Heart right ventricle (tissue), 16 donors: ENCODE measurements around the gene PLPPR1. TPM values are rescaled to one million over a fixed set of nuclear protein-coding genes. Genes with fewer than 3 reads are reported as not detected.

Experiments used
- ATAC-seq, 8 donors: fragments of 200-7000 bp; cut with Tn5 transposase; one replicate each; pipeline ENCODE4 v1.9.1; 2020; ENCODE audit warnings: mild to moderate bottlenecking in 8 of 8, moderate library complexity in 8 of 8, moderate number of reproducible peaks in 1 of 8
- DNase-seq, 2 donors: peaks; one replicate each; pipeline ENCODE4 v3.0.0-alpha.2; 2020
- H3K27ac ChIP-seq, 10 donors: fragments of 200-600 bp; sonication (generic) in 2 of 10; one replicate each; pipeline versions ENCODE4 v1.5.0 to v1.8.0; 2020 to 2022; ENCODE audit warnings: mild to moderate bottlenecking in 3 of 10
- H3K27me3 ChIP-seq, 7 donors: fragments of 200-600 bp; one replicate each; pipeline ENCODE4 v1.8.0; 2021 to 2022; ENCODE audit warnings: mild to moderate bottlenecking in 2 of 7
- H3K36me3 ChIP-seq, 9 donors: fragments of 200-600 bp; sonication (generic) in 1 of 9; one replicate each; pipeline versions ENCODE4 v1.5.0 to v1.8.0; 2020 to 2022; ENCODE audit warnings: mild to moderate bottlenecking in 2 of 9
- H3K4me1 ChIP-seq, 9 donors: fragments of 200-600 bp; sonication (generic) in 1 of 9; one replicate each; pipeline versions ENCODE4 v1.5.0 to v1.8.0; 2020 to 2022; ENCODE audit warnings: mild to moderate bottlenecking in 4 of 9
- H3K4me3 ChIP-seq, 10 donors: fragments of 200-600 bp; sonication (generic) in 2 of 10; one replicate each; pipeline versions ENCODE4 v1.5.0 to v1.8.0; 2020 to 2022; ENCODE audit warnings: mild to moderate bottlenecking in 7 of 10, moderate library complexity in 2 of 10
- H3K9me3 ChIP-seq, 11 donors: fragments of 200-600 bp in 10 of 11; sonication (generic) in 2 of 11; one replicate each; pipeline versions ENCODE4 v1.5.0 to v1.8.0; 2013 to 2022; ENCODE audit warnings: mild to moderate bottlenecking in 2 of 11, control low read depth in 1 of 11, moderate library complexity in 1 of 11
- WGBS, 2 donors: extraction: QIAGEN DNeasy Blood & Tissue Kit; methylation state at CpG; one replicate each; pipeline ENCODE4 v1.1.7; 2013; ENCODE audit warnings: inconsistent platforms in 1 of 2; 5-methylcytosine and 5-hydroxymethylcytosine counted together
- intact Hi-C, 10 donors: fragments of 100-400 bp; cut with DNase I; formaldehyde crosslinking; loops; one replicate each; pipeline versions ENCODE4 v1.11.1 to v1.14.2; 2022
- polyA plus RNA-seq, 2 donors: library from polyadenylated mRNA; stranded (reverse); fragments of 200-250 nt; gene quantifications; one replicate each; pipeline ENCODE4 v1.2.3, GENCODE V29; 2013
- total RNA-seq, 10 donors: library from RNA; stranded (reverse); fragmentation: NEBNext Ultra II Directional in 3 of 10; extraction: Animal tissue kit (Norgen Biotek cat#: 25700) in 3 of 10; gene quantifications; one replicate each; pipeline versions ENCODE4 v1.2.1 to v1.2.4, GENCODE V29; 2021 to 2023
- TF ChIP-seq, protein P1 (sequence below), 9 donors: fragments of 200-600 bp; sonication (generic) in 2 of 9; IDR thresholded peaks; one replicate each; pipeline versions ENCODE4 v1.5.0 to v1.8.0; 2021 to 2022; ENCODE audit warnings: antibody characterized with exemption in 9 of 9, mild to moderate bottlenecking in 5 of 9, moderate library complexity in 1 of 9
- donor health status: Arrhythmogenic right ventricular cardiomyopathy.
- donor health status: ischemic (EF 13 %, LVEDD 7.1; RV severe dilation, severe dysfunction).
- donor health status: healthy with polysubstance abuse.
- donor health status: DM: no; HTN: yes; CAD: no.
- donor health status: DM: no; HTN: no; CAD: no.
- donor health status: ischemic (EF 25% LVEDD 6.9; RV normal size, moderate dysfunction).
- donor health status: ischemic (EF 25% LVEDD 5.7; RV mildly dilated, moderate dysfunction).
- donor health status: healthy.
- donor health status: DM: yes; HTN: yes; CAD: no.
- donor health status: Ischemic cardiomyopathy.
- donor health status: ischemic (EF 35%, LVEDD 5.7; RV mildly dilated, moderate dysfunction).
- donor health status: nonischemic (EF 11% LVEDD 7.7; RV severe dilation, severe dysfunction).
- donor health status: DM: yes; HTN: yes; CAD: no.
- donor health status: PGD.
- donor health status: ischemic (EF 29% LVEDD 5.4; RV normal size, mild dysfunction).
- donor health status: nonischemic (EF 23%, LVEDD 6.1; RV moderate dilation, normal function).

PLPPR1 gene
- total and polyA plus RNA-seq, 12 donors = not detected

DNA sequence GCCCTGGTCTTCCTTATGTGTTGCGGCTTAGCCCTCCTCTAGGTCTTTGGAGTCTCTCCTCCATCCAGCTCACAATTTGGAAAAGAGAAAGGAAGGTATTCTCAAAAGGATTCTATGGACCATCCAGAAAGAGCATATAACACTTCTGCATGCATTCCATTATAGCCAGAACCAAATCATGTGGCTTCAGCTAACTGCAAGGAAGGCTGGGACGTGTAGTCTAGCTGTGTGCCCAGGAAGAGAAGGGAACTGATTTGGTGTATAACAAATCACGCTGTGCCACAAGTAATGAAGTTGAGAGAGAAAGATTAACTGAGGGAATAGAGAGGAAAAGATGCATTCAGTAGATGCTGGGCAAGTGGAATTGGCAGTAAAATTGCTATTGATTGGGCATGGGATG is 43.7 kb downstream of the PLPPR1 start:
- Histone ChIP-seq H3K27ac (no peak overlapping the region), H3K4me1 (no peaks in the 10 kb centered on the region), H3K4me3 (no peak overlapping the region), H3K27me3 (peaks cover 0 to 5% (median 0%) of the 10 kb centered on the region in 7 donors), H3K9me3 (no peaks in the 10 kb centered on the region), H3K36me3 (no peaks in the 10 kb centered on the region)
- DNase-seq = no peak
- TF ChIP-seq, protein P1, sequence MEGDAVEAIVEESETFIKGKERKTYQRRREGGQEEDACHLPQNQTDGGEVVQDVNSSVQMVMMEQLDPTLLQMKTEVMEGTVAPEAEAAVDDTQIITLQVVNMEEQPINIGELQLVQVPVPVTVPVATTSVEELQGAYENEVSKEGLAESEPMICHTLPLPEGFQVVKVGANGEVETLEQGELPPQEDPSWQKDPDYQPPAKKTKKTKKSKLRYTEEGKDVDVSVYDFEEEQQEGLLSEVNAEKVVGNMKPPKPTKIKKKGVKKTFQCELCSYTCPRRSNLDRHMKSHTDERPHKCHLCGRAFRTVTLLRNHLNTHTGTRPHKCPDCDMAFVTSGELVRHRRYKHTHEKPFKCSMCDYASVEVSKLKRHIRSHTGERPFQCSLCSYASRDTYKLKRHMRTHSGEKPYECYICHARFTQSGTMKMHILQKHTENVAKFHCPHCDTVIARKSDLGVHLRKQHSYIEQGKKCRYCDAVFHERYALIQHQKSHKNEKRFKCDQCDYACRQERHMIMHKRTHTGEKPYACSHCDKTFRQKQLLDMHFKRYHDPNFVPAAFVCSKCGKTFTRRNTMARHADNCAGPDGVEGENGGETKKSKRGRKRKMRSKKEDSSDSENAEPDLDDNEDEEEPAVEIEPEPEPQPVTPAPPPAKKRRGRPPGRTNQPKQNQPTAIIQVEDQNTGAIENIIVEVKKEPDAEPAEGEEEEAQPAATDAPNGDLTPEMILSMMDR (IDR thresholded peaks at IDR 0.05) = no peak
- intact Hi-C loops = no loop called here
- no peak for ATAC-seq
- WGBS, 2 donors = 80 to 89% methylated on average over 3 of the region's 3 CpGs

DNA sequence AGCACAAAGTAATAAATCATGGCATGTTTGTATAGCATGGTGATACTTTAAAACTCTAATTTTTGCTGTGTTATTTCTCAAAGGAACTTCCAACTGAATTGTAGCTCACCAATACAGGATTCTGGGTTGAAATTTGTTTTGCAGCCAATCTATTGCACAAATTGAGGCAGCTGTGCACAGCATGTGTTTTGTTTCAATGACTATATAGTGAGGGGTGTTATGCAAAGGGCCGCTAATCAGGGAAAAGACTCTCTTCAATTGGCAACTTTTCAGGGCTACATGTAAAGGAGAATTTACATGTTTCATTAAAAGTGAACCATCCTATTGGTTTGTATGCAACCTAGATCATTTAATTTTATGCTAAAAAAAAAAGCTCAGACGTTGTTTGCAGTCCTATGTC is 44.6 kb downstream of the PLPPR1 start:
- no peaks in the 10 kb centered on the region for H3K36me3 ChIP-seq
- H3K4me1 ChIP-seq = no peaks in the 10 kb centered on the region
- no peak overlapping the region for H3K27ac ChIP-seq
- no peak overlapping the region for H3K4me3 ChIP-seq
- H3K27me3 ChIP-seq = peaks cover 0 to 5% (median 0%) of the 10 kb centered on the region in 7 donors
- TF ChIP-seq, protein P1 (IDR thresholded peaks at IDR 0.05) = no peak
- no peak for ATAC-seq
- intact Hi-C loops = no loop called here
- 32 to 38% methylated on average over 2 of the region's 2 CpGs for WGBS, 2 donors
- DNase-seq = no peak
- no peaks in the 10 kb centered on the region for H3K9me3 ChIP-seq

DNA sequence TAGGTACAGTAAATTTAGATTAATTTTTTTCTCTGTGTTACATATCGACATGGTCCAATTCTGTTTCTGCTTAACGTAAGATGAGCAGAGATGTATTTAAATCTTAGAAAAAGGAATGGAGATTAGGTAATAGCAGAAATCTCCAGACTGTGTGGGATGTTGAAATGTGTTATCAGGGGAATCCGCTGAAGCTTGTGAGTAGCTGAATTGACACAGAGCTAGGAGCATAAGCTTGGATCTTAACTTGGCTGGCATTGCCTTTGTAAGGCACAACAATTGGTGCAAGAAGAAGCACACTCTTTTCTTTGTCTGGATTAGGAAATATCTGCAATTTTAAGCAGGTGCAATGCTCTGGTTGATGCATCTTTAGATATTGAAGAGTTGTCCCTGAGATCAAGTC is 53.1 kb downstream of the PLPPR1 start:
- WGBS, 2 donors = 48% methylated on average over 3 of the region's 3 CpGs
- no peak for DNase-seq
- Histone ChIP-seq H3K27ac (no peak overlapping the region), H3K4me3 (no peak overlapping the region), H3K27me3 (peaks cover 0 to 5% (median 0%) of the 10 kb centered on the region in 7 donors), H3K9me3 (peaks cover 0 to 11% (median 0%) of the 10 kb centered on the region in 11 donors), H3K4me1 (no peaks in the 10 kb centered on the region), H3K36me3 (no peaks in the 10 kb centered on the region)
- TF ChIP-seq, protein P1 (IDR thresholded peaks at IDR 0.05) = no peak
- intact Hi-C loops = no loop called here
- ATAC-seq = no peak

DNA sequence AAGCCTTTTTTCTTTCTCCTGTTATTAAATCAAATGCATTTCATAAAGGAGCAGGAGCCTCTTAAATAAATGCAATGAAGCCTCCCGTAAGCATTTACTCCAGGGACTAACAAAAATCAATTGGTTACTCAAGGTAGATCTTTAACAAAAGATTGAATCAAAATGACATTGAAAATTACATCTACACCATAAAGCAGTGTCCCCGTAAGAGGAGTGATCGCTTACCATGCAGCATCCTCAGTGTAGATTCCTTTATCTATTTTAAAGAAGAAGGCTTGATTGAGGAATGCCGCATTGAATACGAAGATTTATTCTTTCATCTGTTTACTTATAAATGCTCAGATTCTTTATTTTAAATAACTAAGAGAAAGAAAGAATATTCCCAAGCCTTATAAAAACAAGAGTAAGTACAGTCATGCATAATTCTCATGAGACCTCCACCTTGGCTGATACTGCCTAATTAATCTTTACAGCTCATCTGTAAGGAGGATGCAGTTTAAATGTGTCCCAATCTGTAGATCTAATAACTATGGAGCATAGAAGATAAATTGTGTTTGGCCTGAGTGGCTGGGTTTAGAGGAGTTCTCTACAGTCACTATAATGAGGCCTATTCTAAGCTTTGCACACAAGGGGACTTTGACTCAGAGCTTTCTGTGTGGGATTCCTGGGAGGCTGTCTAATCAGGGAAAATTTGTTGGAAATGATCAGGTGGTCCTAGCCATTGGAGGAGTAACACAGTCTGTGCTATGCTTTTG is 55.1 kb downstream of the PLPPR1 start:
- WGBS, 2 donors = 91 to 94% methylated on average over 5 of the region's 5 CpGs
- H3K27ac ChIP-seq = no peak overlapping the region
- intact Hi-C loops = no loop called here
- DNase-seq (no peak), ATAC-seq (no peak)
- peaks cover 0 to 8% (median 0%) of the 10 kb centered on the region in 11 donors for H3K9me3 ChIP-seq
- H3K36me3 ChIP-seq = no peaks in the 10 kb centered on the region
- TF ChIP-seq, protein P1 (IDR thresholded peaks at IDR 0.05) = no peak
- H3K27me3 ChIP-seq = no peaks in the 10 kb centered on the region
- no peak overlapping the region for H3K4me3 ChIP-seq
- H3K4me1 ChIP-seq = no peaks in the 10 kb centered on the region
